ENCODE measurements around the gene UBQLN4.
"Not testable (repeated sequence)": the region's sequence is repeated elsewhere in the genome, so short reads cannot be mapped to it uniquely, and the experiment has no call there.

Gene UBQLN4

GRCh38 chr1:156060937-156061636 is 7.5 kb upstream of the UBQLN4 start, which contains the start of gene RAB25:
TSS of gene RAB25 (plus strand) at chr1:156061160. CDS start at chr1:156061401, 241 bp downstream.
- no peak for DNase-seq (ENCODE audit: low read depth in 2 of 2)

DNA sequence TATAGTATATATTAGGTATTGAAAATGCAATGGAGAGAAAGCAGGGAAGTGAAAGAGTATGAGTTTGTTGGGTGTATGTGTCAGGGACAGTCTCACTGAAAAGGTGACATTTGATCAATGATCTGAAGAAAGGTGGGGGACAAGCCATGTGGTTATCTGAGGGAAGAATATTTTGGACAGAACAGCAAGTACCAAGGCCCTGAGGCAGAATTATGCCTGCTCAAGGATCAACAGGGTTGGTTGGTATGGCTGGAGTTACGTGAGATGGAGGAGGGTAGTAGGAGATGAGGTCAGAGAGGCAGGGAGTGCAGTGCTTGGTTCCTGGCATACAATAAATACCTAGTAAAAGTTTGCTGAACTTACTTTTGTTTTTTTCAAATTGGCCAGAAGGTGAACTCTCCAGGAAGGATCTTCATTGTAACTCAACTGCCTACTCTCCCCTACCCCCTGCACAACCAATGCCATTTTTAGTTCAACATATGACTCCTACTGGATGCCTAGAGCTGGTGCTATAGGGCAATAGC is 2.8 kb upstream of the UBQLN4 start:
- no peak for DNase-seq (ENCODE audit: low read depth in 2 of 2)

- no peak for DNase-seq (ENCODE audit: low read depth in 2 of 2)
These were observed 1.9 kb upstream of the UBQLN4 start for GRCh38 chr1:156055281-156056048.

- peak; percentile 83 to 90 for DNase-seq (ENCODE audit: low read depth in 2 of 2)
These were observed 1.1 kb upstream of the UBQLN4 start, which contains the start of gene LAMTOR2 for GRCh38 chr1:156054500-156055280. TSS of gene LAMTOR2 (plus strand) at chr1:156054782. CDS start at chr1:156054890, 108 bp downstream.

DNA sequence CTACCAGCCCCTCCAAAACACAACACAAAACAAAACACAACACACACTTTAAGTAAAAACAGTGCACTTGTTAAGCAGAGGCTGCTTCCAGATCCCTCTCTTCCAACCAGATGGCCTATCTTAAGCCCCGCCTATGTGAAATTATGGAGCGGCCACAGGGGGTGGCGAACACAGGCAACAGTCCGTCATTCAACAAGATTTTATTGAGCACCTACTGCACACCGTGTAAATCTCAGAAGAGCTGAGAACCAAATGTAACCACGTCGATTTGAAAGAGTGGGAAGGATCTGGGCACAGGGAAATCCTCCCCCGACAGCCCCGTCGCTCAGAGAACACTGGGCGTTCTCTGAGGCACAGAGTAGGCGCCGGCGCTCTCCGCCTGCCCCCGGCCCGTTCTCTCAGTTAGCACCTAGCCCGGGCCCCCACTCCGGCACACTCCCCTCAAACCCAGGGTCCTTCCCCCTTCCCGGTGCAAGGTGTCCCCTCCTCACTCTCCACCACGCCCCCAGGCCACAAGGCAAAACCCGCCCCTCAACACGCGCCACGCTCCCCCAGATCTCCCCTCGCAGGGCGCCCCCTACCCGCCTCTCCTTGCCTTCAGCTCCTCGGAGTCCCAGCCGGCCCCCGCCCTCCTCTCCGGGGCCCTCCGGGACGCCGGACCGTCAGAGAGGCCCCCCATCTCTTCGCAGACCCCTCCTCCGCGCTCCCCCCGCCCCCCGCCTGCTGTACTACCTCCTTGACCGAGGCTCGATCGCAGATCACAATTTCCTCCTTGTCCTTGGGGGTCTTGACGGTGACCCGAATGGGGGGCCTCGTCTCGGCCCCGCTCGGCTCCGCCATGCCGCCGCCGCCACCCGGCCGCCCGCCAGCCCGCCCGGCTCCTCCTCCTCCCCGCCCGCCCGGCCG is 483 bp downstream of the UBQLN4 start:
- peak; percentile 16 to 45 for DNase-seq (ENCODE audit: low read depth in 2 of 2)

DNA sequence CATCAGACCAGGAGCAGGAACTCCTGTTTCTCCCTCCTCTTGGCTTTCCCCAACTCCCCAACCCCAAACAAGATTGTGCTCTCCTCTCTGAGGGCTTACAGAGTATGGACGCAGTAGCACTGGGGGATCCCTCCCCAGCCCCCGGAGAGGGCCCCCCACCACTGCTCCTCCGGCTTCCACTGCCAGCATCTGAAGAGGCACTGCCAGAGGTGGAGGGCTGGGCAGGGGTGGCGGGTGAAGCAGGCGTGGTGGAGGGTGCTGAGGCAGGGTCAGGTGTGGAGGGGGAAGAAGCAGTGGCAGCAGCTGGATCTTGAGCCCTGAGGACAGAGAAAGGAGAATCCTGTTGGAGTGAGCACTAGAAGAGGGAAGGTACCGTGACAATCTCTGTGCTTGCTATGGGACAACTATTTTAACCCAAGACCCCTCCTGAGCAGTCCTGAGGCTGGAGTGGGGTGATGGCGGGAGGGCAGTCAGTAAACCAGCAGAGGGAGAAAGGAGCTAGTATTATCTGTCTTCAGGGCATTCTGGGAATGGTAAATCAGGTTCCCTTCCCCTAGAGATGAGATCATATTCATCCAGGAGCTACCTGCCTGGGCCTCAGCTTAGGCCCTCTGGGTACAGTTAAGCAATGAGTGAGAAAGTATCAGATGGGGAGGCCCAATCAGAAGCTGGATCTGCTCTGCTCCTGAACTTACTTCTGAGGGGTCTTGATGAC is 2.4 kb downstream of the UBQLN4 start:
- DNase-seq (ENCODE audit: low read depth in 2 of 2), result no peak

DNA sequence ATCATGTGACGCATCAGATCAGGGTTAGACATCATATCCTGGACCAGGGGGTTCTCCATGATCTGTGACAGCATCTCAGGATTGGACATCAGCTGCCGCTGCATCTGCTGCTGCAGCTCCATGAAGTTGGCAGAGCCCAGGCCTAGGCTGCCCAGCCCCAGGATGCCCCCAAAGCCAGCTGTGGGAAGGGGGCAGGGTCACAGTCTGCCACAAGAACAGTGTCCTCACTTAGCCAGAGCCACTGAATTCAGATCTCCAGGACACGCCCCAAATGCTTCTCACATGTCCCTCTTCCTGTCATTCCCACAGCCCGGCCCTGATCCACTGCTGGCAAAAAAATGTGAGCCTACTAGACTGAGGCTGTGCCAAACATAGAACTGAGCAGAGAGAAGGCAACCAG is 3.2 kb downstream of the UBQLN4 start:
- DNase-seq (ENCODE audit: low read depth in 2 of 2), result no peak

- no peak for DNase-seq (ENCODE audit: low read depth in 2 of 2)
These were observed 4.8 kb downstream of the UBQLN4 start for GRCh38 chr1:156048663-156049258.

GRCh38 chr1:156045076-156045475 is 8.5 kb downstream of the UBQLN4 start:
- no peak for DNase-seq (ENCODE audit: low read depth in 2 of 2)

DNA sequence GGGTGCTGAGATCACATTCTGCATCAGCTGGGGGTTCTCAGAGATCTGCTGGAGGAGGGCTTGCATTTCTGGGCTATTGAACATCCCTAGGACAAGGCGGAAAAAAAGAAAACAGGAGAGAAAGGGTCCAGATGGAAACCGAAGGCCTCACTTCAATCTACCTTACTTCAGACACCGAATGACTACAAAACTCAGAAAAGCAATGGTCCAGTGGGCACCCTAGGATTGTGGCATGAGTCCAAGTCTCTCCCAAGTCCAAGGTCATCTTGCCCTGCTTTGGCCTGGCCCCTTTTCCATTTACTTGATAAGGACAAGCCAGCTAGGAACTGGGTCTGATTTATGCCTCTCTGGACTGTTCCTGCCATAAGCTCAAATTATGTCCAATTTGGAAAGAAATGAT is 10.8 kb downstream of the UBQLN4 start:
- DNase-seq (ENCODE audit: low read depth in 2 of 2), result no peak

GRCh38 chr1:156034991-156035390 is 18.6 kb downstream of the UBQLN4 start:
- DNase-seq (ENCODE audit: low read depth in 2 of 2), result not testable (repeated sequence)

- no peak for DNase-seq (ENCODE audit: low read depth in 2 of 2)
These were observed 20.6 kb downstream of the UBQLN4 start for GRCh38 chr1:156033011-156033410.

- no peak for DNase-seq (ENCODE audit: low read depth in 2 of 2)
These were observed 27.0 kb downstream of the UBQLN4 start for GRCh38 chr1:156026588-156026987.

DNA sequence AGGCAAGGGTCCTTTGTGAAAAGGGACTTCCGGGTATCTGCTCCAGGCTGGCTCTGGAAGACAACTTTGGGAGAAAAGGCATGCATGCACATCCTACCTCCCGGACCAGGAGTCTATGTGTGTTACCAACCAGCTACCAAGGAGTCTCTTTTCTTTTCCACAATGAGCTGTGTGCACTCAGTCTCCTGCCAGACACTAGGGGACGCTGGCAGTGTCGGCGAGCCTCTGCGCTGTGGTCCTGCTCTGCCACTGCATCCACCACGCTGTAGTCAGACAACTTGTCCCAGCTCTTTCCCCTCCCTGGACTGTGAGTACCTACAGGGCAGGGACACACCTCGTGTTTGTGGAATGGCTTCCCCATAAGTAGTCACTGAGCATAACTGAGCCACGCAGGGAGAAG is 27.7 kb downstream of the UBQLN4 start:
- no peak for DNase-seq (ENCODE audit: low read depth in 2 of 2)

GRCh38 chr1:156024801-156025200 is 28.8 kb downstream of the UBQLN4 start:
- no peak for DNase-seq (ENCODE audit: low read depth in 2 of 2)

DNA sequence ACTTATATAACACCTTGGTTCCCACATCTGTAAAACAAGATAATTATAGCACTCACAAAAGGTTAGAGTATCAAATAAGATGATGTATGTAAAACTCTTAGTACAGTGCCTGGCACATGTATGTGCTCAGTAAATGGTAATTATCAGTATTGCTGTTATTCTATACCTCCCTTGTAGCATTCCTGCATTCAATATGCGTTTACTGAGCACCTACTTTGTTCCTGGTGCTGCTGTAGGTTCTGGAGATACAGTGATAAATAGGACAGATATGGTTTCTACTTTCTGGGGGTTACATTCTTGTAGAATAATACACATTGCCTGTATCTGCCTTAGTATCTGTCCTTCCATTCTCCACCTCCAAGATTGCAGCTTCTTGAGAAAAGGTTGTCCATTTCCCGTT is 31.6 kb downstream of the UBQLN4 start:
- DNase-seq (ENCODE audit: low read depth in 2 of 2), result no peak

- no peak for DNase-seq (ENCODE audit: low read depth in 2 of 2)
These were observed 32.5 kb downstream of the UBQLN4 start for GRCh38 chr1:156021093-156021428.

DNA sequence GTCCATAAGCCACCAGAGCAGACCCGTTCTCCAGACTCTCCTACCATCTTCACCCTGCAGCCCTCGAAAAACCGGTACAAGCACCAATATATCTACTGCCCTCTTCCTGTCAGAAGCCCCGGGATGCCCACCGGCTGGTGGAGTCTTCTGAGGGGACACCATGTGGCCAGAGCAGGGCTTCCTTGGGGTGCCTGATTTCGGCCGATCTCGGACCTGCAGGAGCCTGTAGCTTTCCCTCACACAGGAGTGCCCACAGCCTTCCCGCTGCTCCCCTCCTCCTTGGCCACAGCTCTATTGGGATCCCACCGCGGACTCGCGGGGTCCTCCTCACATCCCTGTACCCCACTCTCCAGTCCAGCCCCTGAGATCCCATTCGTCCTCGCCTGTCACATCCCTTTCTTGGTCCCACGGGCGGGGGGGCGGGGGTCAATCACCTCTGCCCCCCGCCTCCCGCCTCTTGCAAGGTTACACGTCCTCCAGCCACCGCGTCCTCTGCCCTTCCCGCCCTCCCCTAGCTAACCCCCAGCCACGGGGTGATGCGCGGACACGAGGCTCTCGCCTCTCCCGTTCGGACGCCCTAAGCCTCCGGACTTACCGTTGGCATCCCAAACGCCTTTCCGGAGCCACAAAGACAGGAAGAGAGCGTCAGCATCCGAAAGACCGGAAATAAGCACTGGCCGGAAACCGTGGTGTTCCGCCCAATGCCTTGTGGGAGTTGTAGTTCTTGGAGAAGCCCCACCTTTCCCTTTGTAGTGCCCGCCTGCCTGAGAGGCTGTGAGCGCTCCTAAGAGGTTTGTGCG is 33.1 kb downstream of the UBQLN4 start, which contains the start of gene SSR2:
Gene SSR2 (minus strand): TSS at position 659 of the 800 bp plus-strand sequence. CDS start 784 bp downstream, outside the sequence.
- DNase-seq (ENCODE audit: low read depth in 2 of 2), result peak; percentile 54 to 65

- DNase-seq (ENCODE audit: low read depth in 2 of 2), result no peak
These were observed 33.7 kb downstream of the UBQLN4 start for GRCh38 chr1:156019946-156020292.
